Activated CD8-positive, alpha-beta memory T cell treated with anti-CD3 and anti-CD28 coated beads, Interleukin-2, amount 50 U/mL, for 4 hours (primary cell): Measurements from ENCODE around the gene TTC6.

Experiments
- DNase-seq: peaks from one replicate; pipeline ENCODE4 v3.0.0-alpha.2; 2020

Gene TTC6

GRCh38 chr14:37598747-37599506 lies 3.5 kb downstream of the TTC6 start:
- no peak for DNase-seq

GRCh38 chr14:37599507-37600368 lies 4.3 kb downstream of the TTC6 start:
- DNase-seq, result no peak

- no peak for DNase-seq
Observed at GRCh38 chr14:37600880-37601741, 5.7 kb downstream of the TTC6 start.

GRCh38 chr14:37601865-37602264 lies 6.4 kb downstream of the TTC6 start:
- DNase-seq, result no peak

- DNase-seq, result no peak
Observed at GRCh38 chr14:37602605-37603453, 7.4 kb downstream of the TTC6 start.

- DNase-seq, result no peak
Observed at GRCh38 chr14:37603688-37604251, 8.3 kb downstream of the TTC6 start.

- DNase-seq, result no peak
Observed at GRCh38 chr14:37606678-37607077, 11.2 kb downstream of the TTC6 start.

- DNase-seq, result no peak
Observed at GRCh38 chr14:37608649-37609048, 13.2 kb downstream of the TTC6 start.

GRCh38 chr14:37610945-37611523 lies 15.6 kb downstream of the TTC6 start:
- no peak for DNase-seq

- DNase-seq, result no peak
Observed at GRCh38 chr14:37615582-37616289, 20.3 kb downstream of the TTC6 start.

GRCh38 chr14:37616853-37617252 lies 21.4 kb downstream of the TTC6 start:
- DNase-seq, result no peak

GRCh38 chr14:37617864-37618365 lies 22.5 kb downstream of the TTC6 start:
- DNase-seq, result no peak

GRCh38 chr14:37618498-37619028 lies 23.1 kb downstream of the TTC6 start:
- DNase-seq, result no peak

GRCh38 chr14:37620856-37621255 lies 25.4 kb downstream of the TTC6 start:
- DNase-seq, result no peak

GRCh38 chr14:37622231-37622923 lies 26.9 kb downstream of the TTC6 start:
- DNase-seq, result no peak

- DNase-seq, result no peak
Observed at GRCh38 chr14:37623426-37623951, 28.1 kb downstream of the TTC6 start.

- DNase-seq, result no peak
Observed at GRCh38 chr14:37623971-37624370, 28.5 kb downstream of the TTC6 start.

- no peak for DNase-seq
Observed at GRCh38 chr14:37625597-37626595, 30.5 kb downstream of the TTC6 start.
